NT2/D1 (cell line): ENCODE results near the gene PPP1R3G.

Experiments
- YY1 ChIP-seq: IDR thresholded peaks from 2 replicates; pipeline ENCODE4 v1.6.1; 2011; ENCODE audit not compliant: insufficient read length, insufficient read depth
- ZNF274 ChIP-seq: IDR thresholded peaks from 2 replicates; pipeline ENCODE4 v1.6.1; 2011; ENCODE audit warnings: mild to moderate bottlenecking, low read depth, low read length

DNA sequence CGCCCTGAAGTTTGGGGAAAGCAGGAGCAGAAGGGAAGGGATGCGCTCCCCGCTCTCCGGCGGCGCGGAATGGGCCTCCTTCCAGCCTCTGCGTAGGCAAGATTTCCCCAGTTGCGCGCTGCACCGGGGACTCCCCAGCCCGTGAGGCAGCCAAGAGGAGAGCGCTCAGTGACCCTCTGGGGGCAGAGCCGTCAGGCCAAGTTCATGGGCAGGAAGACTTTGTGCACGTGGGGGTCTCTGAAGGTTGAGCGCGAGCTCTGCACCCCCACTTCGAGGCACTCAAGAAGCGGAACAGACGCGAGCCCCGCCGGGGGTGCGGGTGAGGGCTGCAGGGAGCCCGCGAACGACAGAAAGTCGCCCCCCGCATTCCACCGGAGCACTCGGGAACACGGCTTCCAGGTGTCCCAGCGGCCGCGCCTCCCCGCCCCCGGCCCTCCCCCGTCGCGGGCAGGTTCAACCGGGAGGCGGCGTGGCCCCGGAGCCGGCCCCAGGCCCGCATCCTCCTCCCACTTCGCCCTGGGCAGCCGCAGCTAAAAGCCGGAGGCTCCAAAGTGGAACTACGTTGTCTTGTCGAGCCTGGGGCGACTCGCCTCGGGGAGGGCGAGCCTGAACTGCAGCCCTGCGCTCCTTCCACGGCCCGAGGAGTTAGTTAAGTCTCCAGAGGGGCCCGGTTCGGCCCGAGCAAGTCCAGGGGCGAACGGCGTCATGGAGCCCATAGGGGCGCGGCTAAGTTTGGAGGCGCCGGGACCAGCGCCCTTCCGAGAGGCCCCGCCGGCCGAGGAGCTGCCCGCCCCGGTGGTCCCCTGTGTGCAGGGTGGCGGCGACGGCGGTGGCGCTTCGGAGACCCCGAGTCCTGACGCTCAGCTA, at the start of gene PPP1R3G:
- TF ChIP-seq YY1 (no peak), ZNF274 (no peak)
